PC-3 (cell line): Measurements from ENCODE around the gene POLR3E. TPM values are rescaled to one million over a fixed set of nuclear protein-coding genes. Genes with fewer than 3 reads are reported as not detected.

Experiments used
- ATAC-seq: fragments of 200-7000 bp; cut with Tn5 transposase; 2 replicates; pipeline ENCODE4 v1.9.1; 2020; ENCODE audit warnings: mild to moderate bottlenecking, moderate library complexity
- BruUV-seq: library from RNA; stranded (reverse); fragments of 400-500 nt; replicated peaks from 2 replicates; lab custom pipeline; 2021; lab: Mats Ljungman, UMichigan
- CTCF ChIA-PET: fragments of 300-600 bp; sonication (Branson Sonifier 250); formaldehyde crosslinking; loops from one replicate; lab custom pipeline; 2022; ENCODE audit warnings: antibody characterized with exemption; lab: Charles Lee
- POLR2A ChIA-PET: fragments of 300-600 bp; sonication (Branson Sonifier 250); formaldehyde crosslinking; loops from one replicate; lab custom pipeline; 2022; ENCODE audit warnings: antibody characterized with exemption; ENCODE audit not compliant: unreplicated experiment; lab: Charles Lee
- DNase-seq: peaks from one replicate; pipeline ENCODE4 v3.0.0-alpha.2; 2015
- H2AFZ ChIP-seq: fragments of 300-600 bp; sonication (generic); 2 replicates; pipeline ENCODE4 v1.6.0; 2016; ENCODE audit warnings: antibody characterized with exemption, low read length
- H3F3A ChIP-seq: fragments of 300-600 bp; sonication (generic); one replicate; pipeline ENCODE4 v1.6.0; 2017; ENCODE audit warnings: antibody characterized with exemption, low read length, control low read depth, mild to moderate bottlenecking; ENCODE audit not compliant: unreplicated experiment
- H3K27ac ChIP-seq: fragments of 300-600 bp; sonication (generic); 2 replicates; pipeline ENCODE4 v1.5.1; 2016; ENCODE audit warnings: mild to moderate bottlenecking, low read length
- H3K27me3 ChIP-seq: fragments of 300-600 bp; sonication (generic); 2 replicates; pipeline ENCODE4 v1.6.1; 2016; ENCODE audit warnings: low read length, mixed read lengths
- H3K36me3 ChIP-seq: fragments of 300-600 bp; sonication (generic); 2 replicates; pipeline ENCODE4 v1.6.1; 2016; ENCODE audit warnings: low read depth, mixed run types, low read length, mixed read lengths
- H3K4me1 ChIP-seq: fragments of 300-600 bp; sonication (generic); 2 replicates; pipeline ENCODE4 v1.5.1; 2016; ENCODE audit warnings: low read length; ENCODE audit not compliant: insufficient read depth
- H3K4me2 ChIP-seq: fragments of 300-600 bp; sonication (generic); 2 replicates; pipeline ENCODE4 v1.6.0; 2016; ENCODE audit warnings: low read length
- H3K4me3 ChIP-seq: fragments of 300-600 bp; sonication (generic); 2 replicates; pipeline ENCODE4 v1.5.1; 2016; ENCODE audit warnings: mild to moderate bottlenecking, low read length, mixed read lengths
- H3K79me2 ChIP-seq: fragments of 300-600 bp; sonication (generic); 2 replicates; pipeline ENCODE4 v1.6.1; 2017; ENCODE audit warnings: low read length, mixed read lengths
- H3K9ac ChIP-seq: fragments of 300-600 bp; sonication (generic); 2 replicates; pipeline ENCODE4 v1.6.0; 2016; ENCODE audit warnings: mild to moderate bottlenecking, low read length
- H3K9me2 ChIP-seq: fragments of 300-600 bp; sonication (generic); replicated peaks from 2 replicates; pipeline ENCODE4 v1.6.1; 2016; ENCODE audit warnings: mixed run types, low read length, mixed read lengths
- H3K9me3 ChIP-seq: fragments of 300-600 bp; sonication (generic); 2 replicates; pipeline ENCODE4 v1.6.1; 2016; ENCODE audit warnings: low read length, mixed read lengths
- H4K20me1 ChIP-seq: fragments of 300-600 bp; sonication (generic); 2 replicates; pipeline ENCODE4 v1.6.1; 2016; ENCODE audit warnings: low read length, mixed read lengths
- CTCF ChIP-seq: fragments of 300-600 bp; sonication (generic); conservative IDR thresholded peaks from 2 replicates; pipeline ENCODE4 v1.5.1; 2017; ENCODE audit warnings: antibody characterized with exemption, low read depth, mild to moderate bottlenecking, low read length
- EZH2 ChIP-seq: fragments of 300-600 bp; sonication (generic); IDR thresholded peaks from one replicate; pipeline ENCODE4 v1.6.1; 2017; ENCODE audit warnings: antibody characterized with exemption, mild to moderate bottlenecking, low read length; ENCODE audit not compliant: unreplicated experiment
- EZH2phosphoT487 ChIP-seq: fragments of 300-600 bp; sonication (generic); IDR thresholded peaks from 2 replicates; pipeline ENCODE4 v1.6.1; 2018; ENCODE audit warnings: mild to moderate bottlenecking, antibody characterized with exemption, low read length, borderline replicate concordance
- intact Hi-C: fragments of 100-400 bp; cut with micrococcal nuclease; formaldehyde crosslinking; loops from 2 replicates; pipeline ENCODE4 v1.9.0; 2023
- total RNA-seq: library from RNA; depleted of rRNA; stranded (reverse); fragments of >200 nt; gene quantifications from 2 replicates; pipeline ENCODE4 v1.2.3, GENCODE V29; 2014

The POLR3E gene
- total RNA-seq, 1 experiment from 2014 or later, result 48.8 TPM

- TSS peak; percentile 72 for BruUV-seq
- ATAC-seq, result no peak
Measured at GRCh38 chr16:22375117-22375962, 78.1 kb downstream of the POLR3E start.

GRCh38 chr16:22375963-22376640, 78.9 kb downstream of the POLR3E start:
- Histone ChIP-seq H3K9me3 (no peaks in the 10 kb centered on the region), H3K36me3 (no peaks in the 10 kb centered on the region), H3K4me3 (no peak overlapping the region), H2AFZ (no peak overlapping the region), H3K9ac (no peak overlapping the region), H3K9me2 (no peaks in the 10 kb centered on the region), H4K20me1 (peaks cover 12% of the 10 kb centered on the region), H3K27me3 (no peaks in the 10 kb centered on the region), H3K79me2 (peaks cover 30% of the 10 kb centered on the region), H3K4me1 (peaks cover 17% of the 10 kb centered on the region), H3K4me2 (no peak overlapping the region), H3F3A (no peaks in the 10 kb centered on the region), H3K27ac (no peak overlapping the region)
- ATAC-seq, result no peak
- DNase-seq, result no peak
- no peak for TF ChIP-seq EZH2
- no peak for TF ChIP-seq CTCF
- no peak for TF ChIP-seq EZH2phosphoT487
- ChIA-PET CTCF (interaction anchor here (0.6 kb wide), 1 partner anchor 31 kb away, joined by 3 read pairs; no protein-coding TSS in a partner anchor), POLR2A (no interaction called here)
- intact Hi-C loops, result loop anchor here (10.0 kb wide), 1 partner anchor 51 kb away; no protein-coding TSS in a partner anchor
- BruUV-seq, result no TSS peak

More at GRCh38 chr16:22375117-22375962, 78.1 kb downstream of the POLR3E start:
- Histone ChIP-seq H3K9me3 (no peaks in the 10 kb centered on the region), H3K36me3 (no peaks in the 10 kb centered on the region), H3K27me3 (no peaks in the 10 kb centered on the region), H3K4me2 (peak overlapping the region; percentile 90), H3K9me2 (no peaks in the 10 kb centered on the region), H3K79me2 (peaks cover 38% of the 10 kb centered on the region), H3K4me3 (peak overlapping the region; percentile 87), H3F3A (no peaks in the 10 kb centered on the region), H3K27ac (no peak overlapping the region), H4K20me1 (peaks cover 14% of the 10 kb centered on the region), H2AFZ (peak overlapping the region; percentile 86), H3K9ac (peak overlapping the region; percentile 84), H3K4me1 (peaks cover 21% of the 10 kb centered on the region)
- ChIA-PET CTCF (interaction anchor here (0.6 kb wide), 1 partner anchor 32 kb away, joined by 3 read pairs; no protein-coding TSS in a partner anchor), POLR2A (no interaction called here)
- no peak for DNase-seq
- intact Hi-C loops, result loop anchor here (10.0 kb wide), 1 partner anchor 51 kb away; no protein-coding TSS in a partner anchor
- TF ChIP-seq CTCF (no peak), EZH2 (no peak), EZH2phosphoT487 (no peak)
